Stimulated activated CD8-positive, alpha-beta memory T cell treated with anti-CD3 and anti-CD28 coated beads, Interleukin-15, amount 100 ng/mL, for 1 hour (primary cell): Measurements from ENCODE around the gene CYP39A1.
"Not testable (repeated sequence)": the region's sequence is repeated elsewhere in the genome, so short reads cannot be mapped to it uniquely, and the experiment has no call there.

Source experiments
- DNase-seq: peaks from one replicate; pipeline ENCODE4 v3.0.0-alpha.2; 2020; ENCODE audit warnings: low read depth

Gene CYP39A1

GRCh38 chr6:46648869-46649492 is 3.6 kb downstream of the CYP39A1 start:
- no peak for DNase-seq

GRCh38 chr6:46648108-46648507 is 4.5 kb downstream of the CYP39A1 start:
- not testable (repeated sequence) for DNase-seq

- no peak for DNase-seq
These were observed 7.4 kb downstream of the CYP39A1 start for GRCh38 chr6:46645265-46645664.

- no peak for DNase-seq
These were observed 9.5 kb downstream of the CYP39A1 start for GRCh38 chr6:46642928-46643751.

GRCh38 chr6:46638650-46639049 is 14.0 kb downstream of the CYP39A1 start:
- DNase-seq: no peak

- no peak for DNase-seq
These were observed 14.7 kb downstream of the CYP39A1 start for GRCh38 chr6:46637933-46638332.

- DNase-seq: no peak
These were observed 15.5 kb downstream of the CYP39A1 start for GRCh38 chr6:46637145-46637544.

GRCh38 chr6:46635462-46635861 is 17.2 kb downstream of the CYP39A1 start:
- DNase-seq: no peak

GRCh38 chr6:46632053-46632452 is 20.6 kb downstream of the CYP39A1 start:
- no peak for DNase-seq

- no peak for DNase-seq
These were observed 22.9 kb downstream of the CYP39A1 start for GRCh38 chr6:46629691-46630090.

GRCh38 chr6:46628976-46629375 is 23.6 kb downstream of the CYP39A1 start:
- DNase-seq: no peak

- no peak for DNase-seq
These were observed 24.1 kb downstream of the CYP39A1 start for GRCh38 chr6:46628498-46628897.

GRCh38 chr6:46626976-46627375 is 25.6 kb downstream of the CYP39A1 start:
- no peak for DNase-seq

GRCh38 chr6:46626228-46626909 is 26.2 kb downstream of the CYP39A1 start:
- DNase-seq: no peak

- DNase-seq: no peak
These were observed 33.9 kb downstream of the CYP39A1 start for GRCh38 chr6:46618726-46619125.

GRCh38 chr6:46612645-46613044 is 40.0 kb downstream of the CYP39A1 start:
- DNase-seq: no peak

GRCh38 chr6:46610862-46611553 is 41.6 kb downstream of the CYP39A1 start:
- DNase-seq: no peak

GRCh38 chr6:46606338-46606737 is 46.3 kb downstream of the CYP39A1 start:
- no peak for DNase-seq

- no peak for DNase-seq
These were observed 47.4 kb downstream of the CYP39A1 start for GRCh38 chr6:46605091-46605797.

- no peak for DNase-seq
These were observed 54.4 kb downstream of the CYP39A1 start for GRCh38 chr6:46598215-46598614.

- no peak for DNase-seq
These were observed 59.9 kb downstream of the CYP39A1 start for GRCh38 chr6:46592740-46593139.

GRCh38 chr6:46592046-46592445 is 60.6 kb downstream of the CYP39A1 start:
- no peak for DNase-seq
